WTC11 (cell line): ENCODE data around the gene R3HCC1L. TPM values are rescaled to one million over a fixed set of nuclear protein-coding genes. Genes with fewer than 3 reads are reported as not detected.

ENCODE experiments used
- ATAC-seq: fragments of 200-7000 bp; cut with Tn5 transposase; 2 replicates; pipeline ENCODE4 v1.10.0; 2021; ENCODE audit warnings: mild to moderate bottlenecking, moderate library complexity
- CTCF ChIA-PET: fragments of 300-600 bp; sonication (Branson Sonifier 250); formaldehyde crosslinking; loops from one replicate; lab custom pipeline; 2021; ENCODE audit warnings: antibody characterized with exemption; lab: Charles Lee
- POLR2A ChIA-PET: fragments of 350-600 bp; sonication (Branson Sonifier 250); formaldehyde crosslinking; loops from one replicate; lab custom pipeline; 2021; ENCODE audit warnings: antibody characterized with exemption; lab: Charles Lee
- DNase-seq: peaks from one replicate; pipeline ENCODE4 v3.0.0; 2021; ENCODE audit warnings: low spot score
- H3K27ac Mint-ChIP-seq: 2 replicates; pipeline ENCODE4 v1.8.0; 2021; ENCODE audit warnings: mixed read lengths
- H3K27me3 Mint-ChIP-seq: 2 replicates; pipeline ENCODE4 v1.8.0; 2021; ENCODE audit warnings: low read depth, mild to moderate bottlenecking, moderate library complexity, mixed read lengths
- H3K36me3 Mint-ChIP-seq: 2 replicates; pipeline ENCODE4 v1.8.0; 2021; ENCODE audit warnings: mixed read lengths
- H3K4me1 Mint-ChIP-seq: 2 replicates; pipeline ENCODE4 v1.8.0; 2022; ENCODE audit warnings: mixed read lengths
- H3K4me3 Mint-ChIP-seq: 2 replicates; pipeline ENCODE4 v1.8.0; 2021; ENCODE audit warnings: mild to moderate bottlenecking, moderate library complexity, mixed read lengths
- H3K9me3 Mint-ChIP-seq: 2 replicates; pipeline ENCODE4 v1.8.0; 2021; ENCODE audit warnings: mixed read lengths
- AR ChIP-seq: fragments of 250-450 bp; sonication (Bioruptor Pico); IDR thresholded peaks from 2 replicates; pipeline ENCODE4 v1.9.0; 2021; ENCODE audit warnings: mild to moderate bottlenecking
- ATF2 ChIP-seq: sonication (generic); formaldehyde crosslinking; IDR thresholded peaks from 2 replicates; pipeline ENCODE4 v1.8.1; 2022; ENCODE audit warnings: low read depth, missing genetic modification reagents, borderline replicate concordance
- ATF3 ChIP-seq: sonication (generic); formaldehyde crosslinking; conservative IDR thresholded peaks from 2 replicates; pipeline ENCODE4 v1.8.1; 2022; ENCODE audit warnings: mild to moderate bottlenecking, missing genetic modification reagents
- ELF4 ChIP-seq: sonication (generic); formaldehyde crosslinking; IDR thresholded peaks from 2 replicates; pipeline ENCODE4 v1.8.1; 2022; ENCODE audit warnings: low read depth, mild to moderate bottlenecking, moderate library complexity, missing genetic modification reagents
- EMX1 ChIP-seq: fragments of 250-450 bp; sonication (Bioruptor Pico); IDR thresholded peaks from 2 replicates; pipeline ENCODE4 v1.8.0; 2021; ENCODE audit warnings: mild to moderate bottlenecking
- MYBL2 ChIP-seq: sonication (generic); formaldehyde crosslinking; IDR thresholded peaks from 2 replicates; pipeline ENCODE4 v1.8.1; 2023; ENCODE audit warnings: mild to moderate bottlenecking, moderate library complexity, missing genetic modification reagents
- NR1H2 ChIP-seq: sonication (generic); formaldehyde crosslinking; IDR thresholded peaks from 2 replicates; pipeline ENCODE4 v1.9.0; 2021; ENCODE audit warnings: mild to moderate bottlenecking, moderate library complexity, missing genetic modification reagents
- RORB ChIP-seq: fragments of 250-450 bp; sonication (Bioruptor Pico); IDR thresholded peaks from 2 replicates; pipeline ENCODE4 v1.9.0; 2021; ENCODE audit warnings: mild to moderate bottlenecking
- SMAD4 ChIP-seq: sonication (generic); formaldehyde crosslinking; IDR thresholded peaks from 2 replicates; pipeline ENCODE4 v1.8.0; 2022; ENCODE audit warnings: mild to moderate bottlenecking, missing genetic modification reagents
- STAT6 ChIP-seq: sonication (generic); formaldehyde crosslinking; conservative IDR thresholded peaks from 2 replicates; pipeline ENCODE4 v1.8.1; 2023; ENCODE audit warnings: mild to moderate bottlenecking, low read depth, missing genetic modification reagents, moderate library complexity
- TEAD1 ChIP-seq: sonication (generic); formaldehyde crosslinking; IDR thresholded peaks from 2 replicates; pipeline ENCODE4 v1.8.0; 2022; ENCODE audit warnings: mild to moderate bottlenecking, missing genetic modification reagents
- TP53 ChIP-seq: sonication (generic); formaldehyde crosslinking; IDR thresholded peaks from 2 replicates; pipeline ENCODE4 v1.8.1; 2023; ENCODE audit warnings: mild to moderate bottlenecking, missing genetic modification reagents
- ZNF121 ChIP-seq: sonication (generic); formaldehyde crosslinking; IDR thresholded peaks from 2 replicates; pipeline ENCODE4 v1.8.0; 2023; ENCODE audit warnings: missing genetic modification reagents
- ZNF263 ChIP-seq: sonication (generic); formaldehyde crosslinking; IDR thresholded peaks from 2 replicates; pipeline ENCODE4 v1.8.1; 2022; ENCODE audit warnings: low read depth, mild to moderate bottlenecking, moderate library complexity, missing genetic modification reagents
- ZNF396 ChIP-seq: fragments of 250-450 bp; sonication (Bioruptor Pico); IDR thresholded peaks from 2 replicates; pipeline ENCODE4 v1.8.0; 2021; ENCODE audit warnings: mild to moderate bottlenecking, moderate library complexity, borderline replicate concordance
- ZNF671 ChIP-seq: fragments of 250-450 bp; sonication (Bioruptor Pico); IDR thresholded peaks from 2 replicates; pipeline ENCODE4 v1.8.0; 2021; ENCODE audit warnings: mild to moderate bottlenecking
- total RNA-seq: library from RNA; stranded (reverse); gene quantifications from 3 replicates; pipeline ENCODE4 v1.2.3, GENCODE V29; 2021
- TF ChIP-seq, protein P1 (sequence below): sonication (generic); formaldehyde crosslinking; IDR thresholded peaks from 2 replicates; pipeline ENCODE4 v1.8.1; 2022; ENCODE audit warnings: mild to moderate bottlenecking, missing genetic modification reagents, moderate library complexity, borderline replicate concordance
- TF ChIP-seq, protein P2 (sequence below): sonication (generic); formaldehyde crosslinking; IDR thresholded peaks from 2 replicates; pipeline ENCODE4 v1.8.1; 2023; ENCODE audit warnings: mild to moderate bottlenecking, missing genetic modification reagents
- TF ChIP-seq, protein P3 (sequence below): sonication (generic); formaldehyde crosslinking; IDR thresholded peaks from 2 replicates; pipeline ENCODE4 v1.8.0; 2022; ENCODE audit warnings: mild to moderate bottlenecking, missing genetic modification reagents
- TF ChIP-seq, protein P4 (sequence below): sonication (generic); formaldehyde crosslinking; IDR thresholded peaks from 2 replicates; pipeline ENCODE4 v1.8.0; 2022; ENCODE audit warnings: mild to moderate bottlenecking, missing genetic modification reagents

Gene R3HCC1L
- total RNA-seq, 1 experiment from 2014 or later = 14.7 TPM

- no peak for ATAC-seq
- peaks cover 14% of the 10 kb centered on the region for H3K9me3 Mint-ChIP-seq
- no peak overlapping the region for H3K4me3 Mint-ChIP-seq
- no peaks in the 10 kb centered on the region; the same call in 1 of the 2 replicates for H3K27me3 Mint-ChIP-seq
- TF ChIP-seq ZNF263 (CRISPR knock-in tag) (no peak), MYBL2 (CRISPR knock-in tag) (no peak), RORB (CRISPR knock-in tag) (no peak), EMX1 (CRISPR knock-in tag) (no peak), TP53 (CRISPR knock-in tag) (no peak), ELF4 (CRISPR knock-in tag) (no peak), NR1H2 (CRISPR knock-in tag) (no peak), TEAD1 (CRISPR knock-in tag) (no peak), AR (CRISPR knock-in tag) (no peak), ATF2 (CRISPR knock-in tag) (no peak), ZNF121 (CRISPR knock-in tag) (no peak)
- TF ChIP-seq, protein P1, sequence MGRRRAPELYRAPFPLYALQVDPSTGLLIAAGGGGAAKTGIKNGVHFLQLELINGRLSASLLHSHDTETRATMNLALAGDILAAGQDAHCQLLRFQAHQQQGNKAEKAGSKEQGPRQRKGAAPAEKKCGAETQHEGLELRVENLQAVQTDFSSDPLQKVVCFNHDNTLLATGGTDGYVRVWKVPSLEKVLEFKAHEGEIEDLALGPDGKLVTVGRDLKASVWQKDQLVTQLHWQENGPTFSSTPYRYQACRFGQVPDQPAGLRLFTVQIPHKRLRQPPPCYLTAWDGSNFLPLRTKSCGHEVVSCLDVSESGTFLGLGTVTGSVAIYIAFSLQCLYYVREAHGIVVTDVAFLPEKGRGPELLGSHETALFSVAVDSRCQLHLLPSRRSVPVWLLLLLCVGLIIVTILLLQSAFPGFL (CRISPR knock-in tag) = no peak
- TF ChIP-seq, protein P2, sequence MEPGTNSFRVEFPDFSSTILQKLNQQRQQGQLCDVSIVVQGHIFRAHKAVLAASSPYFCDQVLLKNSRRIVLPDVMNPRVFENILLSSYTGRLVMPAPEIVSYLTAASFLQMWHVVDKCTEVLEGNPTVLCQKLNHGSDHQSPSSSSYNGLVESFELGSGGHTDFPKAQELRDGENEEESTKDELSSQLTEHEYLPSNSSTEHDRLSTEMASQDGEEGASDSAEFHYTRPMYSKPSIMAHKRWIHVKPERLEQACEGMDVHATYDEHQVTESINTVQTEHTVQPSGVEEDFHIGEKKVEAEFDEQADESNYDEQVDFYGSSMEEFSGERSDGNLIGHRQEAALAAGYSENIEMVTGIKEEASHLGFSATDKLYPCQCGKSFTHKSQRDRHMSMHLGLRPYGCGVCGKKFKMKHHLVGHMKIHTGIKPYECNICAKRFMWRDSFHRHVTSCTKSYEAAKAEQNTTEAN (CRISPR knock-in tag) = no peak
- TF ChIP-seq, all 79 proteins: peak for 0
- peaks cover 4% of the 10 kb centered on the region; the same call in 1 of the 2 replicates for H3K4me1 Mint-ChIP-seq
- H3K27ac Mint-ChIP-seq = no peak overlapping the region
- no peak for DNase-seq
- peaks cover 13% of the 10 kb centered on the region for H3K36me3 Mint-ChIP-seq
- ChIA-PET CTCF (no interaction called here), POLR2A (interaction anchor here (0.6 kb wide), 1 partner anchor 100 kb away, joined by 3 read pairs; no protein-coding TSS in a partner anchor)
Observed at GRCh38 chr10:98231417-98231816, 97.0 kb downstream of the R3HCC1L start.

GRCh38 chr10:98235846-98236245 lies 101.4 kb downstream of the R3HCC1L start:
- CTCF ChIA-PET = no interaction called here
- POLR2A ChIA-PET = no interaction called here
- Mint-ChIP-seq H3K36me3 (peaks cover 14% of the 10 kb centered on the region), H3K9me3 (no peaks in the 10 kb centered on the region), H3K27ac (peak overlapping the region; percentile 29; the same call in 1 of the 2 replicates), H3K27me3 (no peaks in the 10 kb centered on the region), H3K4me3 (no peak overlapping the region), H3K4me1 (peaks cover 4% of the 10 kb centered on the region; the same call in 1 of the 2 replicates)
- no peak for ATAC-seq
- TF ChIP-seq SMAD4 (CRISPR knock-in tag) (no peak), ZNF396 (CRISPR knock-in tag) (no peak), STAT6 (no peak), ZNF671 (no peak), ATF3 (CRISPR knock-in tag) (no peak)
- TF ChIP-seq, protein P3, sequence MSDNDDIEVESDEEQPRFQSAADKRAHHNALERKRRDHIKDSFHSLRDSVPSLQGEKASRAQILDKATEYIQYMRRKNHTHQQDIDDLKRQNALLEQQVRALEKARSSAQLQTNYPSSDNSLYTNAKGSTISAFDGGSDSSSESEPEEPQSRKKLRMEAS = no peak
- TF ChIP-seq, protein P4, sequence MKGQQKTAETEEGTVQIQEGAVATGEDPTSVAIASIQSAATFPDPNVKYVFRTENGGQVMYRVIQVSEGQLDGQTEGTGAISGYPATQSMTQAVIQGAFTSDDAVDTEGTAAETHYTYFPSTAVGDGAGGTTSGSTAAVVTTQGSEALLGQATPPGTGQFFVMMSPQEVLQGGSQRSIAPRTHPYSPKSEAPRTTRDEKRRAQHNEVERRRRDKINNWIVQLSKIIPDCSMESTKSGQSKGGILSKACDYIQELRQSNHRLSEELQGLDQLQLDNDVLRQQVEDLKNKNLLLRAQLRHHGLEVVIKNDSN (CRISPR knock-in tag) = no peak
- no peak for DNase-seq
